HPDE6-E6E7 (cell line): ENCODE data around the gene F2RL1.
"Not testable (repeated sequence)": the region's sequence is repeated elsewhere in the genome, so short reads cannot be mapped to it uniquely, and the experiment has no call there.

Experiments
- DNase-seq: peaks from one replicate; pipeline ENCODE4 v3.0.0; 2011; ENCODE audit warnings: missing footprints; ENCODE audit errors: extremely low spot score

Gene F2RL1

GRCh38 chr5:76850543-76851145, 31.8 kb downstream of the F2RL1 start:
- DNase-seq: no peak

DNA sequence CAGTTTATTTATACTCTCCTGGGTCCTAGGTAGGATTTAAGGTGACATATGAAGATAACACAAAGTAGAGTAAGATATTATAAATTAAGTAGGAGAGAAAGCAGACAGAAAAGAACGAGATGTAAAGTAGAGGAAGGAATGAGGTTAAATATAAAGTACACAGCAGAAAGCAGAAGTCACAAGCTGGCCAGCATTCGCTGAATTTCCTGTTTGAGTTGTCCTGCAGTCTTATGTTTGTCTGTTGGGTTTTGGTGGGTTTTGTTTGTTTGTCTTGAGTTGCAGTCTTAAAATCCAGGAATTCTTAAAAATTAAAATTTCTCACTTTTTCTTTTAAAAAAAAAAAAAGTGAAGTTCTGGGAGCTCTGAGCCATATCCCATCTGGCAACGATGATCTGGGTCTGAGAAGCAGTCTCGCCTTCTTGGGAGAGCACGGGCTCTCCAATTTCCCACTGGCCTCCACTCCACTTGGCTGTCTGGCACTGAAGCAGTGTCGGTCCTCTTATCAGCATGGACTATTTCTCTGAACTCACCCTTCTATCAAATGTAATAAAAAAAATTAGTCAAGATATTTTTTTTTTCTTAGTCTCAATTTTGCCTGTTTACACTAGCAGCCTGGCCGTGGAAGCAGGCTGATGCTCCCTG, 33.0 kb downstream of the F2RL1 start:
- DNase-seq: no peak

GRCh38 chr5:76852772-76853171, 33.9 kb downstream of the F2RL1 start:
- no peak for DNase-seq

- not testable (repeated sequence) for DNase-seq
Observed at GRCh38 chr5:76853741-76854140, 34.9 kb downstream of the F2RL1 start.

DNA sequence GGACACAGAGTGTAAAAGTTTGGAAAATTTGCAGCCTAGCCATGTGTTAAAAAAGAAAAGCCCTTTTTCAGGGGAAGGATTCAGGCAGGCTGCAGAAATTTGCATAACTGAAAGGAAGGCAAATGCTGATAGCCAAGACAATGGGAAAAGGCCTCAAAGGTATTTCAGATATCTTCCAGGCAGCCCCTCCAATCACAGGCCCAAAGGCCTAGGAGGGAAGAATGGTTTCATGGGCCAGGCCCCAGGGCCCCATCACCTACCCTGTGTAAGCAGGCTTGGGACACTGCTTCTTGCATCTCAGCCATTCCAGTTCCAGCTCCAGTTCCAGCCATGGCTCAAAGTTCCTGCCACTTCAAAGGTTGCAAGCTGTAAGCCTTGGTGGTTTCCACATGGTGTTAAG, 35.8 kb downstream of the F2RL1 start:
- DNase-seq: no peak

- not testable (repeated sequence) for DNase-seq
Observed at GRCh38 chr5:76855501-76855900, 36.7 kb downstream of the F2RL1 start.

GRCh38 chr5:76855961-76856360, 37.1 kb downstream of the F2RL1 start:
- DNase-seq: no peak

GRCh38 chr5:76856800-76857199, 38.0 kb downstream of the F2RL1 start:
- DNase-seq: not testable (repeated sequence)

DNA sequence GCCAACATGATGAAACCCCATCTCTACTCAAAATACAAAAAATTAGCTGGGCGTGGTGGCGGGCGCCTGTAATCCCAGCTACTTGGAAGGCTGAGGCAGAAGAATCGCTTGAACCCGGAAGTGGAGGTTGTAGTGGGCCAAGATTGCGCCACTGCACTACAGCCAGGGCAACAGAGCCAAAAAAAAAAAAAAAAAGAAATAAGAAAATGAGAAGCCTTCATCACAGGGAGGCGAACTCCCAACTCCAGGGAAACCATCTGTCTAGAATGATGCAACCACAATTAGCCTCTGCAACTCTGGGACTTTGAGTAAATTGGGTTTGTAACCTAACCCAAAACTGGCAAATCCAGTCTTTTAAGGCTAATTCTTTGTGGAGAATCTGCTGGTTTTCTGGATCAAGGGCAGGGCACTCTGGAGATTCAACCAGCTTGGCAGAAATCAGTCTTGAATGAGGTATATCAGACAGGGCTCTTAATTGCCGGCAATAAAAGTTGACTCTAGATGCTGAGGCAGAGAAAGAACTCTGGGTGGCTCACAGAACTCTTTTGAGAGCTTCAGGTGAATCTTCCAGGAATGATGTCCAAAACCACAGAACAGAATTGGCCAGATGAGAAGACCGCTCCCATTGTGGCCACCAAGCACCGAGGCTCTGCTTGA, 40.9 kb downstream of the F2RL1 start:
- DNase-seq: no peak

GRCh38 chr5:76861612-76862011, 42.8 kb downstream of the F2RL1 start:
- no peak for DNase-seq

DNA sequence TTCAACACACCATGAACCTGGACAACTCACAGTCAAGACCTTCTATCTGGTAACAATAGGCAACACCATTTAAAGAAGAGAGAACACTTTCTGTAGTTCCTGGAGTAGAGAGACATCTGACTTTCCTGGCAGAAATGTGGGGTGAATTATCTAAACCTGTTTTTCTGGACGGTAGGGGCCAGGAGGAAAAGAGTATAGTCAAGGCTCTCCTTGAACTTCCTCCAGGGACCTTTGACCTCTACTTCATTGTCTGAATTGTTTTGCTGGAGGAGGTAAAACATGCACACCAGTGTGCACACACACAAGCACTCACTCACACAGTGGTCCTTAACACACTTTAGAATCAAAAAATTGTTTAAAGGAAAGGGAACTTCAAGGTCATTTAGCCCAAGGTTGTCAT, 44.2 kb downstream of the F2RL1 start:
- no peak for DNase-seq

DNA sequence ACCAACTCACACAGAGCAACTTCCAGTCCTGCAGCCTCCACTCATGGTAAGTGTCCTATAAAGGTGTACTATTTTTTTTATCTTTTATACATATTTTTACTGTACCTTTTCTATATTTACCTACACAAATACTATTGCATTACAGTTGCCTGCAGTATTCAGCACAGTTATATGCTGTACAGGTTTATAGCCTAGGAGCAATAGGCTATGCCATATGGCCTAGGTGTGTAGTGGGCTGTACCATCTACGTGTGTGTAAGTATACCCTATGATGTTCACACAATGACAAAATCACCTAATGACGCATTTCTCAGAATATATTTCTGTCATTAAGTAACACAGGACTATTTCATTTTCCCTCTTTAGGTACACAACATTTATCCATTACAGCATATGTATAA, 47.7 kb downstream of the F2RL1 start:
- no peak for DNase-seq

DNA sequence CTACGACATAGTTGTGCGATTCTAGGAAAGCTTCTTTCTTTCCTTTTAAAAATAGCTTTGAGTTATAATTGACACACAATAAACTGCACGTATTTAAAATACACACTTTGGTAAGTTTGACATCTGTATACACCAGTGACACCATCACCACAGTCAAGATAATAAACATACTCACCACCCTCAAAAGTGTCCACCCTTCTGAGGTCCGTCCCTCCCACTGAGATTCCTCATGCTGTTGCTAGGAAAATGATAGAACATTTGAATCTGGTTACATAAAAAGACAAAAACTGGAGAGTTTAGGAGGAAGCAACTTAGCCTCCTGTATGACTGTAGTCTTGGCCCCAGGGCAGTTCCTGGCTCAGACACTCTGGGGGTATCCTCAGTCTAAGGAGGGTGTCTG, 48.2 kb downstream of the F2RL1 start:
- DNase-seq: no peak

DNA sequence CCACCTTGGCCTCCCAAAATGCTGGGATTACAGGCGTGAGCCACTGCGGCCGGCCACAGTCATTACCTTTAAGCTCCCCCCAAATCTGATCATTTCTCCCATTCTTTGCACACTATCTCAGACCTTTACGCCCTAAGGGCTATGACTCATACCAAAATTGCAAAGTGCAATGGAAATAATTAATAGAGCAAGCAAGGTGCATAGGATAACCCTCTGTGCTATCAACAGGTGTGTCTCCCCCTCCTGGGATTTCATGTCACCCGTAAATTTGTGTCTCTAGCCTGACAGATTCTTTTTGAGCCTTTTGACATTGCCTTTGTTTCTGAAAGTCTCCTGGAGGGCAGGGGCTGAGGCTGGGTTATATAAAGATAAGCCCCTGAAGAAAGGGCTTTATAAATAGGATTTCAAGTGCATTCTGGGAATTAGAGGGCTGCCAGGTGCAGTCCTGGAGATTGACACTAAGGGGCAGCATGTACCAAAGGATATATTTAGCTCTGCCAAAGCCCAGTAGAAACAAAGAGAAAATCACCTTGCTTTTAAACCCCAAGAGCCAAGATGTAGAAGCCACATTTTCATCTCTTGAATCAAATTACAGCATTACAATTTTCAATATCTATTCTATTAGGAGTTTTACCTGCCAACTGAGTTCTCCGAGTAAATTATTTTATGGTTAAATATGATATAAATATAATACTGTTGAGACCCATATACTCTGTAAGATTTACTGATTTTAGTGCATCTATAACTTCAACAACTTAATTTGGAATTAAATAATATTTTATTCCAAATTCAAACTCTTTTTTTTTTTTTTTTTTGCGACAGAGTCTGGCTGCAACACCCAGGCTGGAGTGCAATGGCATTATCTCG, 49.2 kb downstream of the F2RL1 start:
- peak; percentile 49 for DNase-seq

DNA sequence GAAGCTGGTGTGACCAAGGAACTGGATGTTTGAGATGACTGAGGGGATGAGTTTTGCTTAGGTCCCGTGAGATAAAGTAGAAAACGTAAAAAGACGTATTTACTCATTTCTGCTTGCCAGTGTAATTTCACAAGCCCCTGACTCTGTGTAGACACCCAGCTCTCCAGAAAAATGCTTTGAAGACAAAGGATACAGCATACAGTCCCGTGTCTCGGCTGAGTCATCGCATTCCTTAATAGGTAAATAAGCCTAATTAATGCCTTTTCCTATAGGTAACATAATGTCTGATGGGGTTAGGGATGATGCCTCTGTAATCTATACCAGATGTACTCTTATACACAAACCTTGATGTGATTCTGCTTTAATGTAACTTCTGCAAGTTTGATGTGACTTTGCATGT, 51.2 kb downstream of the F2RL1 start:
- DNase-seq: no peak

GRCh38 chr5:76874088-76874581, 55.3 kb downstream of the F2RL1 start:
- no peak for DNase-seq
